GM19463 (cell line): ENCODE data around the gene CX3CR1.
"Not testable (repeated sequence)": the region's sequence is repeated elsewhere in the genome, so short reads cannot be mapped to it uniquely, and the experiment has no call there.

ENCODE experiments used
- ATAC-seq: cut with Tn5 transposase; IDR thresholded peaks from one replicate; pipeline ENCODE4 v1.9.1; 2021; ENCODE audit warnings: mild to moderate bottlenecking, moderate library complexity; ENCODE audit not compliant: unreplicated experiment

CX3CR1 gene

DNA sequence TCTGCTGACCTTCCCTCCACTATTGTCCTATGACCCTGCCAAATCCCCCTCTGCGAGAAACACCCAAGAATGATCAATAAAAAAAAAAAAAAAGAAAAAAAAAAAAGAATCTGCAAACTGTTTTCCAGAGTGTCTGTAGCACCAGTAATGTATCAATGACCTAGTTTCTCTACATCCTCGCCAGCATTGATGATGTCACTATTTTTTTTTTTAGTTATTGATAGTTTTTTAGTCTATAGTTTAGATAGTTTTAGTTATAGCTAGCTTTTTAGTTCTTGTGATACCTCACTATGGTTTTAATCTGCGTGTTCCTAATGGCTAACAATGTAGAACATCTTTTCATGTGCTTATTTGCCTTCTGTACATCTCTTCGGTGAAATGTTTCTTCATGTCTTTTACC, 51.3 kb downstream of the CX3CR1 start:
- no peak for ATAC-seq

DNA sequence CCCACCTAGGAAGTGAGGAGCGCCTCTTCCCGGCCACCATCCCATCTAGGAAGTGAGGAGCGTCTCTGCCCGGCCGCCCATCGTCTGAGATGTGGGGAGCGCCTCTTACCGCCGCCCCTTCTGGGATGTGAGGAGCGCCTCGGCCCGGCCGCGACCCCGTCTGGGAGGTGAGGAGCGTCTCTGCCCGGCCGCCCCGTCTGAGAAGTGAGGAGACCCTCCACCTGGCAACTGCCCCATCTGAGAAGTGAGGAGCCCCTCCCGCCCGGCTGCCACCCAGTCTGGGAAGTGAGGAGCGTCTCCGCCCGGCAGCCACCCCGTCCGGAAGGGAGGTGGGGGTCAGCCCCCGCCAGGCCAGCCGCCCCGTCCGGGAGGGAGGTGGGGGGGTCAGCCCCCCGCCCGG, 52.2 kb downstream of the CX3CR1 start:
- ATAC-seq: not testable (repeated sequence)

DNA sequence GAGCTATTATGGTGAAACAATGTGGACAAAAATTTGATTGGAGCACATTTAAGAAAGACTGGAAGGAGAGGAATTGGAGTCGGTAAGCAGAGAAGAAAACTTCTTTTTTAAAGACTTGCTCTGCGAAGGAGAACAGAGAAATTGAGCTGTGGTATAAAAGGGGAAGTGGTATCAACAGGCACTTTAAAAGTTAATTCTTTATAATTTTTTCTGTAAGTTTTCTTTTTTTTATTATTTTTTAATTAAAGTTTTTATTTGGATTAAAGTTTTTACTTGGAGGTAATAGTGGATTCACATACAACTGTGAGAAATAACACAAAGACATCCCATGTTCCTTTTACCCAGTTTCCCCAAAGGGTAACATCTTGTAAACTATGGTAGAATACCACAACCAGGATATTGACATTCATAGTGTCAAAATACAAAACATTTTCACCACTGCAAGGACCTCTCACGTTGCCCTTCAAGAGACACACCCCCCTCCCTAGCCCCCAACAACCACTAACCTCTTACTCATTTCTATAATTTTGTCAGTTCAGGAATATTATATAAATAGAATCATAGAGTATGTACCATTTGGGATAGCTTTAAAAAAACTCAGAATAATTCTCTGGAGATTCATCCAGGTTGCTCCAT, 53.6 kb downstream of the CX3CR1 start:
- ATAC-seq: no peak

DNA sequence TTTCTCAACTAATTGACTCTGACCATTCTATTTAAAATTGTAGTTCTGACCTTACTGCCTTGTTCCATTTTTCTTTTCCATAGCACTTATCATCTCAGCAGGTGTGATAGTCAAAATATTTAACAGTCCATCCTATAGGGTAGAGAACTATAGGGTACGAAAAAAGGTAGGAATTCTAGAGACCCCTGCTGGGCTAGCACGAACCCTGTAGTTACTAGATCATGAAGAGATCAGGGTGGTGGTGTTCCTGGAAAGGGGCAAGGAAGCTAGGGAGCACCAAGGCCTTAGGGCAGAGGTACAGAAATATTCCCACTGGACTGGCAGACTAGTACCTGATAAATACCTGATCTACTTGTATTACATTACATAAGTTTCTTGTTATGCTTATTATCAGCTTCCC, 55.5 kb downstream of the CX3CR1 start:
- no peak for ATAC-seq

DNA sequence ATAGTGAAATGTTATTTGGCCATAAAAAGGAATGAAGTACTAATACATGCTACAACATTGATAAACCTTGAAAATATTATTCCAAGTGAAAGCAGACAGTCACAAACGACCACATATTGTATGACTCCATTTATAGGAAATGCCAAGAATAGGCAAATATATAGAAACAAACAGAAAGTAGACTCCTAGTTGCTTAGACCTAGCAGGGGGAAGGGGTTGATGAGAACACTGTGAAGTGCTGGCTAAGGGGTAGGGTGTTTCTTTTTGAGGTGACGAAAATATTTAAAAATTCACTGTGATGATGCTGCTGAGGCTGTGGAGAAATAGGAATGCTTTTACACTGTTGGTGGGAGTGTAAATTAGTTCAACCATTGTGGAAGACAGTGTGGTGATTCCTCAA, 56.9 kb downstream of the CX3CR1 start:
- no peak for ATAC-seq

DNA sequence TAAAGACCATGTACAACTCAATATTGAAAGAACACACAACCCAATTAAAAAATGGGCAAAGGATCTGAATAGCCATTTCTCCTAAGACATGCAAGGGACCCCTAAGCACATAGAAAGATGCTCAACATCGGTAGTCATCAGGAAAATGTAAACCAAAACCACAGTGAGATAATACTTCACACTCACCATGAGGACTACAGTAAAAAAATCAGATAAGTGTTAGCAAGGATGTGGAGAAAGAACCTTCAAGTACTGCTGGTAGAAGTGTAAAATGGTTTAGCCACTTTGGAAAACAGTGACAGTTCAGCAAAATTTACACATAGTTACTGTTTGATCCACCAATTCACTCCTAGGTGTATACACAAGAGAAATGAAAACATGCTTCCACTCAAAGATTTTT, 57.4 kb downstream of the CX3CR1 start:
- no peak for ATAC-seq

DNA sequence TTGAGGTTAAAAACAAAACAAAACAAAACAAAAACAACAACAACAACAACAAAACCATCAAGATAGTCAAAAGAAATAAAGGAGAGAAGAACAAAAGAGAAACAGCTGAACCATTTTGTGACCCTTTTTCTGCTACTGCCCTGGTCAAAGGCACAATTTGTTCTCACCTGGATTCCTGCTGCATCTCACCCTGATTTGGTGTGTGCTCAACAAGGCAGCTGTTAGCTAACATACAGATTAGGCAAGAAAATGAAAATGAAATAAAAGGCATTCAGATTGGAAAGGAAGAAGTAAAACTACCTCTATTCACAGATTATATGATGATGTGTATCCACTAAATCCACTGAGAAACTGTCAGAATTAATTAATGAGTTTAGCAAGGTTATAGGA, 58.7 kb downstream of the CX3CR1 start:
- ATAC-seq: no peak

DNA sequence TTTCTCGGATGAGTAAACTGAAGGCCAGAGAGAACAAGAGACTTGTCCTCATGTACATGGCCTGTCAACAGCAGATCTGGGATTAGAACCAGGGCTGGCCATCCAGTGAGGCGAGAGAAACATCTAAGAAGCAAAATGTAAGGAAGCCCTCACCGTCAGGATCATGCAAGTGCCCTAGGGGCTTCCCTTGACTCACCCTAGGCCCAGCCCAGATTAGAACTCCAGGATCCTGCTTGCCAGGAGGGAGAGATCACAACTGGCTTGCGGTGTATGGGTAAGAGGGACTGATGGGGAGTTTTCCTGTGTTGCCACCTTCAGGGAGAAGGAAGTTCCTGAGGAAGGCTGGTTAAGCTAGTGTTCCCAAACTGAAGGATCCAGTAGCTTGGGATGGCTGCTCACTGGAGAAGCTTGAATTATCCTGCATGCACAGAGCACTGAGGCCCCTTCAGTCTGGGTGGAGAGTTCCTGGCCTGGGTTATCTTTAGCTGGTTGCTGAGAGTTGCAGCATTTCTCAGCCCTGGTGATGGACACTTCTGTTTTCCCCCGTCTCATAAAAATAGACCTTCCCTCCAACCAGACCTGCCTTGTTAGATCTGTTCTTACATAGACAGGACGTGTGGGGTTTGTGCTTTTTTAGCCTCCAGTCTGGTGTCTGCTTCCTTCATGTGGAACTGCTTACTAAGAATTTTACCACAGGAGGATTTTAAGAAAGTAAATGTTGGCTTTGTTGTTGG, 59.3 kb downstream of the CX3CR1 start:
- ATAC-seq: no peak

DNA sequence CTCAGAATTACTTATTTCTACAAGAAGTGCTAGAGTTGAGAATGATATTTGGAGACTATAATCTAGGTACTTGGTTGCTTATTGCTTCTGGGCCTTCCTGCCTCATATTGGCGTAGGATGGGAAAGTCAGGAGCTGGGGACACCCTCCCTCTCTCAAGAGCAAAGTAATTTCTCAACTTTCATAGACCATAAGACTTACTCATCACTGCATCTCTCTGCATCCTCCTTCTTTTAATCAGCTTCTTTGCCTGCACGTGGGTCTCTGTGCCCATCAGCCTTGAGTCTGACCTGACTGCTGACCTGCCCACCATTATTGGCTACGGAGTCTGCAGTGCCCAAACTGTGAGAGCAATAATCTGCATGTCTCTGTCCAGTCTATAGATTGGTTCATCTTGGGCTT, 60.1 kb downstream of the CX3CR1 start:
- ATAC-seq: no peak

DNA sequence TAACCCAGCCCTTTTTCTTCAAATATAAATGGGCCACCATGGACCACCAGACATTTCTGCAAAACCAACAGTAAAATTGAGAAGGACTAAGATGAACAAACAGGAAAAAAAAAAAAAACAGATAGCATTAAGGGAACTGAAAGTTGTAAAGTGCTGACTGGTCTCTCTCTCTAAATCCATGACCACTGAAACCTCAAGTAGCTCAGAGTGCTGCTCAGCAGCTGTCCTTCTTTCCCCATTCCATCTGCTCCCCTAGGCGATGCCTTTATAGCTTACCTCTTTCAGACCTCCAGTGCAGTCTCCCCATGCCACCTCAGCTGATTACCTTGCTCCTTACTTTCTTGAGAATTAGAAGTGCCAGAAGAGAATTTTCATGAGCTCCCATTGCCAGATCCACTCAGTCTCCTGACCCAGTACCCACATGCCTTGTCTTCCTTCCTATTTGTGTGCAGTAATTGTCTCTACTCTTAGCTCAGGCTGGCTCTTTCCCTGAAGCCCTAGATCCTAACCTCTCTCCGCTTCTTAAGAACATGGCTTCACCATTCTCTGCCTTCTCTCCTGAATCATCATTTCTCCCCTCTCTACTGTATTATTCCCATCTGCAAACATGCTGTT, 63.6 kb downstream of the CX3CR1 start:
- peak; percentile 95 for ATAC-seq

DNA sequence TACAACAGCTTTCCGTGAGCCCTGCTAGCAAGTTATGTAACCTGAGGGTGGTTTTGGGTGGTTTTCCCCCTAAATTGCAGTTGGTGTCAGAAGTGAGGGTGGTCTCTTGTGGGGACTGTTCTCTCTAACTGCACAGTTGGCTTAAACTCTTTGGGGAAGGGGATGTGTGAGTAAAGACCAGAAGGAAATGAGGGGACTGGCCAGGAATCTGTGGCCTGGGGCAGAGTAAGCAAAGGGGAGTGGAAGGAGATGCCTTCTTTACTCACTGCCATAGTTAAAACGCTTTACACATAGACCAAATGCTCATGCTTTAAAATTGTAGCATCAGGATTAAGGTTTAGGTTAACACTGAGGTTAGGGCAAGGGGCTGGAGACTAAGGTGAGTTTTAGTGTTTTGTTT, 66.2 kb downstream of the CX3CR1 start:
- ATAC-seq: no peak
